ENCODE measurements around the gene RIC1. TPM values are rescaled to one million over a fixed set of nuclear protein-coding genes. Genes with fewer than 3 reads are reported as not detected.

Gene RIC1
- total RNA-seq, 4 donors from 2014 or later: 15.4 to 37.2 (median 27.6) TPM

- TF ChIP-seq POLR2A (IDR thresholded peaks at IDR 0.05): no peak
- TF ChIP-seq CTCF (IDR thresholded peaks at IDR 0.05): no peak
- Histone ChIP-seq H3K27ac (no peak overlapping the region), H3K4me1 (no peaks in the 10 kb centered on the region), H3K9me3 (peaks cover 0 to 6% (median 0%) of the 10 kb centered on the region in 3 donors), H3K27me3 (no peaks in the 10 kb centered on the region), H3K36me3 (peaks cover 0 to 7% (median 0%) of the 10 kb centered on the region in 3 donors), H3K4me3 (no peak overlapping the region)
- DNase-seq: no peak
- intact Hi-C loops (cut with DNase I): no loop called here
- 50 to 75% methylated on average over 1 of the region's 1 CpG for WGBS, 2 donors
Measured at GRCh38 chr9:5688109-5688508, 59.2 kb downstream of the RIC1 start.

- H3K4me3 ChIP-seq: no peak overlapping the region
- peaks cover 0 to 8% (median 0%) of the 10 kb centered on the region in 3 donors for H3K4me1 ChIP-seq
- H3K36me3 ChIP-seq: peaks cover 0 to 2% (median 0%) of the 10 kb centered on the region in 3 donors
- intact Hi-C loops (cut with DNase I): no loop called here
- no peak overlapping the region for H3K27ac ChIP-seq
- DNase-seq: no peak
- H3K27me3 ChIP-seq: no peaks in the 10 kb centered on the region
- H3K9me3 ChIP-seq: no peaks in the 10 kb centered on the region
- 75 to 86% methylated on average over 1 of the region's 1 CpG for WGBS, 2 donors
- TF ChIP-seq CTCF (IDR thresholded peaks at IDR 0.05) (no peak), POLR2A (IDR thresholded peaks at IDR 0.05) (no peak)
Measured at GRCh38 chr9:5690278-5690677, 61.4 kb downstream of the RIC1 start.

- TF ChIP-seq POLR2A (IDR thresholded peaks at IDR 0.05): no peak
- no peak for TF ChIP-seq CTCF (IDR thresholded peaks at IDR 0.05)
- no peaks in the 10 kb centered on the region for H3K9me3 ChIP-seq
- 85 to 96% methylated on average over 2 of the region's 2 CpGs for WGBS, 2 donors
- intact Hi-C loops (cut with DNase I): no loop called here
- H3K4me3 ChIP-seq: no peak overlapping the region
- H3K27me3 ChIP-seq: no peaks in the 10 kb centered on the region
- peaks cover 0 to 8% (median 0%) of the 10 kb centered on the region in 3 donors for H3K4me1 ChIP-seq
- no peak for DNase-seq
- peaks cover 0 to 13% (median 0%) of the 10 kb centered on the region in 3 donors for H3K36me3 ChIP-seq
- no peak overlapping the region for H3K27ac ChIP-seq
Measured at GRCh38 chr9:5695860-5696259, 67.0 kb downstream of the RIC1 start.

GRCh38 chr9:5696884-5697283, 68.0 kb downstream of the RIC1 start:
- H3K27me3 ChIP-seq: no peaks in the 10 kb centered on the region
- H3K4me1 ChIP-seq: peaks cover 0 to 8% (median 0%) of the 10 kb centered on the region in 3 donors
- WGBS, 2 donors: 80 to 82% methylated on average over 2 of the region's 2 CpGs
- peaks cover 0 to 13% (median 0%) of the 10 kb centered on the region in 3 donors for H3K36me3 ChIP-seq
- no peak overlapping the region for H3K4me3 ChIP-seq
- intact Hi-C loops (cut with DNase I): no loop called here
- no peak overlapping the region for H3K27ac ChIP-seq
- no peaks in the 10 kb centered on the region for H3K9me3 ChIP-seq
- no peak for DNase-seq
- TF ChIP-seq POLR2A (IDR thresholded peaks at IDR 0.05) (no peak), CTCF (IDR thresholded peaks at IDR 0.05) (no peak)

GRCh38 chr9:5698004-5698403, 69.1 kb downstream of the RIC1 start:
- peaks cover 0 to 8% (median 0%) of the 10 kb centered on the region in 3 donors for H3K4me1 ChIP-seq
- no peak for TF ChIP-seq CTCF (IDR thresholded peaks at IDR 0.05)
- H3K36me3 ChIP-seq: peaks cover 0 to 22% (median 0%) of the 10 kb centered on the region in 3 donors
- H3K27me3 ChIP-seq: no peaks in the 10 kb centered on the region
- H3K4me3 ChIP-seq: no peak overlapping the region
- 91 to 96% methylated on average over 1 of the region's 1 CpG for WGBS, 2 donors
- intact Hi-C loops (cut with DNase I): no loop called here
- no peak for DNase-seq
- no peaks in the 10 kb centered on the region for H3K9me3 ChIP-seq
- H3K27ac ChIP-seq: no peak overlapping the region
